Trophoblast cell (in vitro differentiated cells and primary cell): ENCODE results near the gene SEMA4G.

Experiments used
- DNase-seq, 2 donors: peaks; one replicate each; pipeline ENCODE4 v3.0.0-alpha.2; 2016
- H2AFZ ChIP-seq: 2 replicates; pipeline ENCODE4 v1.6.1; 2013; ENCODE audit warnings: low read length, moderate library complexity, mild to moderate bottlenecking; ENCODE audit not compliant: insufficient read depth, poor library complexity
- H2AK5ac ChIP-seq: 2 replicates; pipeline ENCODE4 v1.6.1; 2013; ENCODE audit warnings: mild to moderate bottlenecking, low read length
- H2BK120ac ChIP-seq: 2 replicates; pipeline ENCODE4 v1.6.1; 2013; ENCODE audit warnings: low read length, mild to moderate bottlenecking, moderate library complexity; ENCODE audit not compliant: insufficient read depth, poor library complexity
- H2BK12ac ChIP-seq: 2 replicates; pipeline ENCODE4 v1.6.1; 2013; ENCODE audit warnings: mild to moderate bottlenecking, low read length, moderate library complexity
- H2BK5ac ChIP-seq: 2 replicates; pipeline ENCODE4 v1.6.1; 2013; ENCODE audit warnings: low read length, low read depth, moderate library complexity, mild to moderate bottlenecking; ENCODE audit not compliant: poor library complexity
- H3K14ac ChIP-seq: 2 replicates; pipeline ENCODE4 v1.6.1; 2013; ENCODE audit warnings: mild to moderate bottlenecking, low read length
- H3K18ac ChIP-seq: 2 replicates; pipeline ENCODE4 v1.6.1; 2013; ENCODE audit warnings: mild to moderate bottlenecking, low read length
- H3K23ac ChIP-seq: 2 replicates; pipeline ENCODE4 v1.6.1; 2013; ENCODE audit warnings: low read length
- H3K27ac ChIP-seq: 2 replicates; pipeline ENCODE4 v1.5.1; 2013; ENCODE audit warnings: low read depth, mild to moderate bottlenecking, inconsistent platforms, low read length, moderate library complexity
- H3K27me3 ChIP-seq: 2 replicates; pipeline ENCODE4 v1.6.1; 2013; ENCODE audit warnings: inconsistent platforms, mild to moderate bottlenecking, low read length, moderate library complexity; ENCODE audit not compliant: insufficient read depth
- H3K36me3 ChIP-seq, 2 experiments: 1 replicate in 1 of 2; 2 replicates in 1 of 2; pipeline ENCODE4 v1.6.1; 2013; ENCODE audit warnings: low read length in 2 of 2, mild to moderate bottlenecking in 2 of 2, moderate library complexity in 1 of 2; ENCODE audit not compliant: insufficient read depth in 2 of 2, control insufficient read depth in 1 of 2
- H3K4ac ChIP-seq: 2 replicates; pipeline ENCODE4 v1.6.1; 2013; ENCODE audit warnings: low read depth, mild to moderate bottlenecking, low read length, moderate library complexity
- H3K4me1 ChIP-seq, 2 experiments: 1 replicate in 1 of 2; 2 replicates in 1 of 2; pipeline ENCODE4 v1.6.1; 2013; ENCODE audit warnings: low read length in 2 of 2, mild to moderate bottlenecking in 2 of 2, moderate library complexity in 1 of 2; ENCODE audit not compliant: insufficient read depth in 2 of 2, control insufficient read depth in 1 of 2
- H3K4me2 ChIP-seq: 2 replicates; pipeline ENCODE4 v1.6.1; 2013; ENCODE audit warnings: inconsistent platforms, mild to moderate bottlenecking, low read length, moderate library complexity
- H3K4me3 ChIP-seq: 2 replicates; pipeline ENCODE4 v1.5.1; 2013; ENCODE audit warnings: mild to moderate bottlenecking, low read depth, low read length, inconsistent platforms
- H3K79me1 ChIP-seq: one replicate; pipeline ENCODE4 v1.6.1; 2013; ENCODE audit warnings: low read length
- H3K79me2 ChIP-seq: 2 replicates; pipeline ENCODE4 v1.6.1; 2013; ENCODE audit warnings: low read length, mild to moderate bottlenecking; ENCODE audit not compliant: control insufficient read depth, insufficient read depth, poor library complexity
- H3K9ac ChIP-seq: 2 replicates; pipeline ENCODE4 v1.6.1; 2013; ENCODE audit warnings: mild to moderate bottlenecking, low read length
- H3K9me3 ChIP-seq: 2 replicates; pipeline ENCODE4 v1.6.1; 2013; ENCODE audit warnings: low read depth, mild to moderate bottlenecking, control low read depth, inconsistent platforms, low read length; ENCODE audit not compliant: insufficient read depth
- H4K12ac ChIP-seq: 2 replicates; pipeline ENCODE4 v1.6.1; 2013; ENCODE audit warnings: low read depth, mild to moderate bottlenecking, low read length, moderate library complexity
- H4K8ac ChIP-seq: 2 replicates; pipeline ENCODE4 v1.6.1; 2013; ENCODE audit warnings: low read depth, mild to moderate bottlenecking, low read length, moderate library complexity
- H4K91ac ChIP-seq: one replicate; pipeline ENCODE4 v1.6.1; 2013; ENCODE audit warnings: low read depth, mild to moderate bottlenecking, low read length, moderate library complexity
- WGBS: extraction: QIAGEN DNeasy Blood & Tissue Kit; methylation state at CpG from one replicate; pipeline ENCODE4 v1.1.7; 2013; ENCODE audit warnings: missing lambda C conversion rate; ENCODE audit not compliant: insufficient read length, insufficient coverage; ENCODE audit errors: extremely low coverage; 5-methylcytosine and 5-hydroxymethylcytosine counted together

The SEMA4G gene

DNA sequence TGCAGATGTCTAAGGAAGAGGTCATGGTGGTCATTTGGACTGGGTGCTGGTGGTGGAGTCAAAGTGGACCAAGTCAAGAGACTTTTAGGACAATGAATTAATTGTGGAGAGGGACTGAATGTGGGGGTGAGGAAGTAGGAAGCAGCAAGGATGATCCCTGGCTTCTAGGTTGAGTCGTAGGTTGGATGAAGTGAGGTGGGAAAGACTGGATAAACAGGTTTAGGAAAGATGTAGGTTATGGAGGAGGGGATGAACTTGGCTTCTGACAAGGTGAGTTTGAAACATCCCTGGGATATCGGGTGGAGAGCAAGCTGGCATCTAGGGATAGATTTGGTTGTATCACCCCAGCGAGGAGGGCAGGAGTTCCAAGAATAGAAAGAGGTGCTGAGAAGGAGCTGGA, 7.6 kb downstream of the SEMA4G start:
- no peaks in the 10 kb centered on the region for H3K27me3 ChIP-seq
- no peak overlapping the region for H2BK120ac ChIP-seq
- H3K4me2 ChIP-seq, result no peak overlapping the region
- H3K18ac ChIP-seq, result no peak overlapping the region
- H2AFZ ChIP-seq, result no peak overlapping the region
- peaks cover 1% of the 10 kb centered on the region for H3K9me3 ChIP-seq
- H3K4me1 ChIP-seq, result peaks cover 0 to 5% of the 10 kb centered on the region in 2 experiments
- peak in 1 of 2 donors; percentile 20 for DNase-seq
- H3K9ac ChIP-seq, result no peak overlapping the region
- H2BK12ac ChIP-seq, result no peak overlapping the region
- no peaks in the 10 kb centered on the region for H3K79me1 ChIP-seq
- H3K79me2 ChIP-seq, result no peaks in the 10 kb centered on the region
- H4K8ac ChIP-seq, result no peak overlapping the region
- H3K36me3 ChIP-seq, result peaks cover 19 to 21% of the 10 kb centered on the region in 2 experiments
- H2AK5ac ChIP-seq, result no peak overlapping the region
- H3K4me3 ChIP-seq, result no peak overlapping the region
- WGBS, result 100% methylated on average over 1 of the region's 3 CpGs
- H3K27ac ChIP-seq, result no peak overlapping the region
- no peak overlapping the region for H3K4ac ChIP-seq
- no peak overlapping the region for H3K23ac ChIP-seq
- no peak overlapping the region for H2BK5ac ChIP-seq
- no peak overlapping the region for H3K14ac ChIP-seq
- H4K91ac ChIP-seq, result no peak overlapping the region
- no peak overlapping the region for H4K12ac ChIP-seq

DNA sequence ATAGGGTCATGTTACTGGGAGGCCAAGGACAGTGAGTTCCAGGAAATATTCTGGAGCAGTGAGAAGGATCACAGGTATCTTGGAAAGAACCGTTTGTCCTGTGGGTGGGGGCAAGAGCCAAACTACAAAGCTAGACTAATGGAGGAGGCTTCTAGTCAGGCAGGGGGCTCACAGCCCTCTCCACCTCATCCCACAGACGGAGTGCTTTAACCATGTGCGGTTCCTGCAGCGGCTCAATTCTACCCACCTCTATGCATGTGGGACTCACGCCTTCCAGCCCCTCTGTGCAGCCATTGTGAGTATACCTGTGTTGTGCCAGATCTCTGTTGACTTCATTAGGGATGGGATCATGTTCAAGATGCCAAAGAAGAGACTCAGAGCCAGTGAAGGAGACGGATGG, 8.1 kb downstream of the SEMA4G start:
- DNase-seq, result no peak
- no peak overlapping the region for H3K27ac ChIP-seq
- H4K8ac ChIP-seq, result no peak overlapping the region
- H3K9ac ChIP-seq, result no peak overlapping the region
- H3K18ac ChIP-seq, result no peak overlapping the region
- no peak overlapping the region for H4K12ac ChIP-seq
- H3K4me3 ChIP-seq, result no peak overlapping the region
- H2AK5ac ChIP-seq, result no peak overlapping the region
- peaks cover 0 to 5% of the 10 kb centered on the region in 2 experiments for H3K4me1 ChIP-seq
- no peak overlapping the region for H3K4ac ChIP-seq
- no peak overlapping the region for H3K4me2 ChIP-seq
- H3K79me2 ChIP-seq, result no peaks in the 10 kb centered on the region
- no peaks in the 10 kb centered on the region for H3K27me3 ChIP-seq
- no peak overlapping the region for H2BK120ac ChIP-seq
- no peak overlapping the region for H2BK5ac ChIP-seq
- no peak overlapping the region for H3K14ac ChIP-seq
- H2BK12ac ChIP-seq, result no peak overlapping the region
- no peaks in the 10 kb centered on the region for H3K79me1 ChIP-seq
- no peak overlapping the region for H3K23ac ChIP-seq
- H3K9me3 ChIP-seq, result peaks cover 1% of the 10 kb centered on the region
- WGBS, result no CpG with 5 or more reads among the region's 6 CpGs
- H3K36me3 ChIP-seq, result peaks cover 19 to 22% of the 10 kb centered on the region in 2 experiments
- no peak overlapping the region for H2AFZ ChIP-seq
- no peak overlapping the region for H4K91ac ChIP-seq

DNA sequence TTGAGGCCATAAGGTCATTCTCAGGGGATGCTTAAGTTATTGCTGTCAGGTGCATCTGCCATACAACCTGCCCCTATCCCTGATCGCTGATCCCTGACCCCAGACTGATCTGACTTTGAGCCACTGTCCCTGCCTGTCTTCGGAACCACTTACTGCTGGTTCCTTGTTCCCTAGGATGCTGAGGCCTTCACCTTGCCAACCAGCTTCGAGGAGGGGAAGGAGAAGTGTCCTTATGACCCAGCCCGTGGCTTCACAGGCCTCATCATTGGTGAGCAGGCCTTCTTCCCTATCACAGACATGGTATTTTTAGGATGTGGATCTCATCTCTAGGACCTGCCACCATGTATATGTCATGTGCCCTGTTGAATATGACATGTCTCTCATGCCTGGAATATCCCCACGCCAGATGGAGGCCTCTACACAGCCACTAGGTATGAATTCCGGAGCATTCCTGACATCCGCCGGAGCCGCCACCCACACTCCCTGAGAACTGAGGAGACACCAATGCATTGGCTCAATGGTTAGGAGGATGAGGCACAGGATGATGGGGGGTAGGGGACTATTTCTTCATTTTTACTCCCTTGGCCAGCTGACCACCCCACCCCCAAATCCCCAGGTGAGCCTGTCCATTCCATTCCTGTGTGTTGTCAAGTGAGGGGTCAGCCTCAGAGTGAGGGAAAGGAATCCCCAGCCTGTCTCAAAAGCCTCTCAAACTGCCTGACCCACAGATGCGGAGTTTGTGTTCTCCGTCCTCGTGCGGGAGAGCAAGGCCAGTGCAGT, 9.0 kb downstream of the SEMA4G start:
- Histone ChIP-seq H3K4me2 (no peak overlapping the region), H2BK120ac (no peak overlapping the region), H2BK12ac (no peak overlapping the region), H3K79me2 (no peaks in the 10 kb centered on the region), H2AK5ac (no peak overlapping the region), H3K36me3 (peaks cover 23 to 28% of the 10 kb centered on the region in 2 experiments), H4K12ac (no peak overlapping the region), H3K27me3 (no peaks in the 10 kb centered on the region), H3K27ac (no peak overlapping the region), H2BK5ac (no peak overlapping the region), H3K18ac (no peak overlapping the region), H3K23ac (no peak overlapping the region), H3K14ac (no peak overlapping the region), H3K79me1 (no peaks in the 10 kb centered on the region), H3K9me3 (peaks cover 1% of the 10 kb centered on the region), H3K4ac (no peak overlapping the region), H4K91ac (no peak overlapping the region), H2AFZ (no peak overlapping the region), H3K4me3 (no peak overlapping the region), H4K8ac (no peak overlapping the region), H3K9ac (no peak overlapping the region), H3K4me1 (peaks cover 0 to 5% of the 10 kb centered on the region in 2 experiments)
- peak; percentile 87 to 90 for DNase-seq
- WGBS, result no CpG with 5 or more reads among the region's 13 CpGs

DNA sequence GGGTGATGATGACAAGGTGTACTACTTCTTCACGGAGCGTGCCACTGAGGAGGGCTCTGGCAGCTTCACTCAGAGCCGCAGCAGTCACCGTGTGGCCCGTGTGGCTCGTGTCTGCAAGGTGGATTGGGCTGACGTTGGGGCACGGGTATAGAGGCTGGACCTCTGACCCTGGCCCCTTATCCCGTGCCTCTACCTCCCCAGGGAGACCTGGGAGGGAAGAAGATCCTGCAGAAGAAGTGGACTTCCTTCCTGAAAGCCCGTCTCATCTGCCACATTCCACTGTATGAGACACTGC, 9.5 kb downstream of the SEMA4G start:
- H2BK120ac ChIP-seq, result no peak overlapping the region
- WGBS, result no CpG with 5 or more reads among the region's 10 CpGs
- no peak overlapping the region for H4K91ac ChIP-seq
- H3K4ac ChIP-seq, result no peak overlapping the region
- H3K4me1 ChIP-seq, result peaks cover 0 to 5% of the 10 kb centered on the region in 2 experiments
- H3K4me2 ChIP-seq, result no peak overlapping the region
- no peak overlapping the region for H2AFZ ChIP-seq
- H3K18ac ChIP-seq, result no peak overlapping the region
- no peaks in the 10 kb centered on the region for H3K79me1 ChIP-seq
- H2BK5ac ChIP-seq, result no peak overlapping the region
- no peak overlapping the region for H2BK12ac ChIP-seq
- no peaks in the 10 kb centered on the region for H3K27me3 ChIP-seq
- no peak overlapping the region for H3K27ac ChIP-seq
- no peak overlapping the region for H3K23ac ChIP-seq
- H4K8ac ChIP-seq, result no peak overlapping the region
- H3K36me3 ChIP-seq, result peaks cover 26 to 30% of the 10 kb centered on the region in 2 experiments
- no peak overlapping the region for H3K9ac ChIP-seq
- no peak overlapping the region for H3K14ac ChIP-seq
- DNase-seq, result no peak
- H2AK5ac ChIP-seq, result no peak overlapping the region
- no peaks in the 10 kb centered on the region for H3K79me2 ChIP-seq
- no peak overlapping the region for H4K12ac ChIP-seq
- H3K4me3 ChIP-seq, result no peak overlapping the region
- peaks cover 1% of the 10 kb centered on the region for H3K9me3 ChIP-seq
